DOHH2 (cell line): ENCODE measurements around the gene NANOGP8.

Source experiments
- H3F3A ChIP-seq: fragments of 200-600 bp; sonication (generic), shearing (Covaris generic); 2 replicates; pipeline ENCODE4 v1.6.0; 2016; ENCODE audit warnings: antibody characterized with exemption, mild to moderate bottlenecking; ENCODE audit not compliant: control insufficient read depth, insufficient read depth
- H3K27ac ChIP-seq: fragments of 200-600 bp; sonication (generic); 2 replicates; pipeline ENCODE4 v1.5.1; 2014; ENCODE audit warnings: low read depth, mild to moderate bottlenecking, low read length, moderate library complexity
- H3K27me3 ChIP-seq: fragments of 200-600 bp; sonication (generic); 2 replicates; pipeline ENCODE4 v1.6.1; 2014; ENCODE audit warnings: mild to moderate bottlenecking, low read length, mixed read lengths; ENCODE audit not compliant: control insufficient read depth
- H3K36me3 ChIP-seq: fragments of 200-600 bp; sonication (generic); 2 replicates; pipeline ENCODE4 v1.6.1; 2014; ENCODE audit warnings: mild to moderate bottlenecking, low read length, moderate library complexity, mixed read lengths; ENCODE audit not compliant: control insufficient read depth
- H3K4me1 ChIP-seq: fragments of 200-600 bp; sonication (generic); 2 replicates; pipeline ENCODE4 v1.6.1; 2014; ENCODE audit warnings: mild to moderate bottlenecking, low read length, mixed read lengths; ENCODE audit not compliant: control insufficient read depth
- H3K4me2 ChIP-seq: fragments of 200-600 bp; sonication (generic); 2 replicates; pipeline ENCODE4 v1.6.0; 2014; ENCODE audit warnings: mild to moderate bottlenecking, low read length, moderate library complexity
- H3K4me3 ChIP-seq: fragments of 200-600 bp; sonication (generic); 2 replicates; pipeline ENCODE4 v1.5.1; 2014; ENCODE audit warnings: mild to moderate bottlenecking, low read length, mixed read lengths
- H3K79me2 ChIP-seq: fragments of 200-600 bp; sonication (generic); 2 replicates; pipeline ENCODE4 v1.6.1; 2014; ENCODE audit warnings: mild to moderate bottlenecking, low read length, mixed read lengths; ENCODE audit not compliant: control insufficient read depth
- H3K9me2 ChIP-seq: fragments of 200-600 bp; sonication (generic); replicated peaks from 2 replicates; pipeline ENCODE4 v1.6.1; 2014; ENCODE audit warnings: mild to moderate bottlenecking, low read length, mixed read lengths; ENCODE audit not compliant: control insufficient read depth
- H3K9me3 ChIP-seq: fragments of 200-600 bp; sonication (generic); 2 replicates; pipeline ENCODE4 v1.6.1; 2014; ENCODE audit warnings: antibody characterized with exemption, low read length, mixed read lengths; ENCODE audit not compliant: control insufficient read depth, insufficient read depth
- H4K20me1 ChIP-seq: fragments of 200-600 bp; sonication (generic); 2 replicates; pipeline ENCODE4 v1.6.0; 2014; ENCODE audit warnings: low read depth, mild to moderate bottlenecking, antibody characterized with exemption, low read length, moderate library complexity; ENCODE audit not compliant: control insufficient read depth, insufficient read depth
- CTCF ChIP-seq: fragments of 200-600 bp; sonication (generic); IDR thresholded peaks from one replicate; pipeline ENCODE4 v1.5.1; 2014; ENCODE audit warnings: antibody characterized with exemption, mild to moderate bottlenecking, low read depth, low read length; ENCODE audit not compliant: poor library complexity, severe bottlenecking
- EZH2phosphoT487 ChIP-seq: fragments of 200-600 bp; sonication (generic); IDR thresholded peaks from 2 replicates; pipeline ENCODE4 v1.6.1; 2017; ENCODE audit warnings: borderline replicate concordance, mild to moderate bottlenecking, antibody characterized with exemption, low read length, moderate library complexity, mixed read lengths

Gene NANOGP8

GRCh38 chr15:35062738-35063099 is 22.4 kb downstream of the NANOGP8 start:
- H3K36me3 ChIP-seq: no peaks in the 10 kb centered on the region
- H3K27me3 ChIP-seq: no peaks in the 10 kb centered on the region
- TF ChIP-seq EZH2phosphoT487: no peak
- TF ChIP-seq CTCF: no peak
- H3K9me3 ChIP-seq: no peaks in the 10 kb centered on the region
- no peaks in the 10 kb centered on the region for H3F3A ChIP-seq
- H3K9me2 ChIP-seq: no peaks in the 10 kb centered on the region
- H3K4me1 ChIP-seq: 0 out of 2 replicates have a peak, but pooled peaks cover 3% of the 10 kb centered on the region
- H4K20me1 ChIP-seq: no peaks in the 10 kb centered on the region
- no peak overlapping the region for H3K4me2 ChIP-seq
- no peak overlapping the region for H3K4me3 ChIP-seq
- H3K79me2 ChIP-seq: no peaks in the 10 kb centered on the region
- H3K27ac ChIP-seq: no peak overlapping the region

- H3K27ac ChIP-seq: no peak overlapping the region
- TF ChIP-seq EZH2phosphoT487 (no peak), CTCF (no peak)
- no peaks in the 10 kb centered on the region for H3K79me2 ChIP-seq
- no peaks in the 10 kb centered on the region for H3K27me3 ChIP-seq
- 0 out of 2 replicates have a peak, but pooled peaks cover 3% of the 10 kb centered on the region for H3K4me1 ChIP-seq
- H3K4me2 ChIP-seq: no peak overlapping the region
- no peaks in the 10 kb centered on the region for H3K36me3 ChIP-seq
- H3K9me3 ChIP-seq: no peaks in the 10 kb centered on the region
- no peak overlapping the region for H3K4me3 ChIP-seq
- H4K20me1 ChIP-seq: no peaks in the 10 kb centered on the region
- no peaks in the 10 kb centered on the region for H3K9me2 ChIP-seq
- H3F3A ChIP-seq: no peaks in the 10 kb centered on the region
Measured at GRCh38 chr15:35061825-35062737, 23.0 kb downstream of the NANOGP8 start.

GRCh38 chr15:35061161-35061824 is 23.8 kb downstream of the NANOGP8 start:
- Histone ChIP-seq H3F3A (no peaks in the 10 kb centered on the region), H3K27ac (no peak overlapping the region), H3K79me2 (no peaks in the 10 kb centered on the region), H3K9me2 (no peaks in the 10 kb centered on the region), H3K4me2 (no peak overlapping the region), H3K27me3 (no peaks in the 10 kb centered on the region), H3K4me3 (no peak overlapping the region), H3K9me3 (no peaks in the 10 kb centered on the region), H3K36me3 (no peaks in the 10 kb centered on the region), H4K20me1 (no peaks in the 10 kb centered on the region), H3K4me1 (0 out of 2 replicates have a peak, but pooled peaks cover 3% of the 10 kb centered on the region)
- TF ChIP-seq EZH2phosphoT487 (no peak), CTCF (no peak)
